Fibroblast of villous mesenchyme (primary cell): Measurements from ENCODE around the gene TSPAN11. TPM values are rescaled to one million over a fixed set of nuclear protein-coding genes. Genes with fewer than 3 reads are reported as not detected.
"Not testable (repeated sequence)": the region's sequence is repeated elsewhere in the genome, so short reads cannot be mapped to it uniquely, and the experiment has no call there.

ENCODE experiments used
- DNase-seq: peaks from one replicate; pipeline ENCODE4 v3.0.0-alpha.2; 2010; ENCODE audit warnings: low read depth
- H3K4me3 ChIP-seq: 2 replicates; pipeline ENCODE4 v1.5.1; 2011; ENCODE audit warnings: low read depth, mild to moderate bottlenecking, low read length
- total RNA-seq: library from RNA; depleted of rRNA; stranded (reverse); fragments of >200 nt; gene quantifications from 2 replicates; pipeline ENCODE4 v1.2.3, GENCODE V29; 2012
- TF ChIP-seq, protein P1 (sequence below): IDR thresholded peaks from 2 replicates; pipeline ENCODE4 v1.5.1; 2012; ENCODE audit warnings: low read depth, mild to moderate bottlenecking, low read length; ENCODE audit not compliant: insufficient read depth

TSPAN11 gene
- total RNA-seq, 1 donor: 0.43 TPM

GRCh38 chr12:31023271-31023724, 96.8 kb downstream of the TSPAN11 start:
- TF ChIP-seq, protein P1, sequence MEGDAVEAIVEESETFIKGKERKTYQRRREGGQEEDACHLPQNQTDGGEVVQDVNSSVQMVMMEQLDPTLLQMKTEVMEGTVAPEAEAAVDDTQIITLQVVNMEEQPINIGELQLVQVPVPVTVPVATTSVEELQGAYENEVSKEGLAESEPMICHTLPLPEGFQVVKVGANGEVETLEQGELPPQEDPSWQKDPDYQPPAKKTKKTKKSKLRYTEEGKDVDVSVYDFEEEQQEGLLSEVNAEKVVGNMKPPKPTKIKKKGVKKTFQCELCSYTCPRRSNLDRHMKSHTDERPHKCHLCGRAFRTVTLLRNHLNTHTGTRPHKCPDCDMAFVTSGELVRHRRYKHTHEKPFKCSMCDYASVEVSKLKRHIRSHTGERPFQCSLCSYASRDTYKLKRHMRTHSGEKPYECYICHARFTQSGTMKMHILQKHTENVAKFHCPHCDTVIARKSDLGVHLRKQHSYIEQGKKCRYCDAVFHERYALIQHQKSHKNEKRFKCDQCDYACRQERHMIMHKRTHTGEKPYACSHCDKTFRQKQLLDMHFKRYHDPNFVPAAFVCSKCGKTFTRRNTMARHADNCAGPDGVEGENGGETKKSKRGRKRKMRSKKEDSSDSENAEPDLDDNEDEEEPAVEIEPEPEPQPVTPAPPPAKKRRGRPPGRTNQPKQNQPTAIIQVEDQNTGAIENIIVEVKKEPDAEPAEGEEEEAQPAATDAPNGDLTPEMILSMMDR: no peak
- no peak overlapping the region for H3K4me3 ChIP-seq
- DNase-seq: no peak

DNA sequence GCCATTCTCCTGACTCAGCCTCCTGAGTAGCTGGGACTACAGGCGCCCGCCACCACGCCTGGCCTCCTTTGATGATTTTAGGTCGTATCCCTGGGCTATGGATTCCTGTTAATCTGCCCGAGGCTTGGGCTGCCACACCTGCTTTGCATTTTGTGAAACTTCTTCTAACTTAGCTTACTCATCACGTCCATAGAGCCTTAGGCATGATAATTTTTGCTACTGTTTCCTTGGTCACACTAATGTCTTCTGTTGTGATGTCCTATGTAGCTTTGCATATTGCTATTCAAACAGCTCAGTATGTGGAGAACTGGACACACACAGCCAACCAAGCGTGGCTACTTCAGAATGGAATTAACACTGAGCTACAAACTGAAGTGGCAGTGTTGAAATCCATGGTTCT, 99.7 kb downstream of the TSPAN11 start:
- DNase-seq: no peak
- TF ChIP-seq, protein P1: no peak

GRCh38 chr12:31027006-31027405, 100.5 kb downstream of the TSPAN11 start:
- not testable (repeated sequence) for H3K4me3 ChIP-seq, DNase-seq

More for the DNA sequence above, 99.7 kb downstream of the TSPAN11 start:
- H3K4me3 ChIP-seq: no peak overlapping the region

GRCh38 chr12:31029468-31029867, 102.9 kb downstream of the TSPAN11 start:
- no peak overlapping the region for H3K4me3 ChIP-seq
- TF ChIP-seq, protein P1: no peak
- no peak for DNase-seq

GRCh38 chr12:31029916-31030562, 103.5 kb downstream of the TSPAN11 start:
- DNase-seq: no peak
- TF ChIP-seq, protein P1: no peak
- H3K4me3 ChIP-seq: no peak overlapping the region

GRCh38 chr12:31031951-31032335, 105.4 kb downstream of the TSPAN11 start:
- DNase-seq: no peak
- no peak overlapping the region for H3K4me3 ChIP-seq
- TF ChIP-seq, protein P1: no peak

DNA sequence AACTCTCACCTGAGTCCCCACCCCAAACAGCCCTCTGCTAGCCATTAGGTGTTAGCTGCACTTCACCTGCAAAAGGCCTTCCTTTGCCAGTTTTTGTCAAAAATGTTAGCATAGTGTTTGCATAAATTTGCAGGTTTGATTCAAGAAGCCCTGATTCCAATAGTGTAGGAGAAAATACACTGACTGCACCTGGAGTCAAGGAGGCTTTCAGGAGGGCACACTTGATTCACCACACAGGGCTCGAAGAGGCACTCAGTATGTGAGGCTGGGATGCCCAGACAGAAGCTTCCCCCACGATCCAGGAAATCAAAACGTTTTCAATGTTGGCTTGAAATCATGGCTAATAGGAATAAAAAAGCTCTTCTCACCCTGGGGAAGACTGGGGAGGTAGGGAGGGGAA, 106.6 kb downstream of the TSPAN11 start:
- TF ChIP-seq, protein P1: no peak
- no peak for DNase-seq
- H3K4me3 ChIP-seq: no peak overlapping the region
